Endothelial cell of umbilical vein (primary cell): Measurements from ENCODE around the gene KRTAP17-1. TPM values are rescaled to one million over a fixed set of nuclear protein-coding genes. Genes with fewer than 3 reads are reported as not detected.

Experiments used
- BruUV-seq: library from RNA; stranded (reverse); fragments of 400-500 nt; replicated peaks from 2 replicates; lab custom pipeline; 2021; lab: Mats Ljungman, UMichigan
- CTCF ChIA-PET: fragments of 300-600, 350-600 bp; sonication (Branson Sonifier 250); formaldehyde crosslinking; loops from one replicate; lab custom pipeline; 2021; ENCODE audit warnings: antibody characterized with exemption, inconsistent platforms; lab: Charles Lee
- POLR2A ChIA-PET: fragments of 300-600, 350-600 bp; sonication (Branson Sonifier 250); formaldehyde crosslinking; loops from one replicate; lab custom pipeline; 2021; ENCODE audit warnings: antibody characterized with exemption, inconsistent platforms; lab: Charles Lee
- DNase-seq: peaks from one replicate; pipeline ENCODE4 v3.0.0-alpha.2; 2011; ENCODE audit warnings: low read depth, low spot score
- FAIRE-seq: peaks from 2 replicates; lab custom pipeline; 2011; peaks lifted over from hg19 to GRCh38; lab: Jason Lieb, UNC
- H2AFZ ChIP-seq: 2 replicates; pipeline ENCODE4 v1.6.0; 2012; ENCODE audit warnings: low read depth, low read length, control low read depth, inconsistent platforms
- H3K27ac ChIP-seq: 2 replicates; pipeline ENCODE4 v1.5.1; 2011; ENCODE audit warnings: low read depth, mild to moderate bottlenecking, control low read depth, low read length, moderate library complexity; ENCODE audit not compliant: insufficient read depth
- H3K27me3 ChIP-seq, 2 experiments: 2 replicates each; pipeline versions ENCODE4 v1.6.0 to v1.6.1; 2011; ENCODE audit warnings: low read length in 2 of 2, mixed read lengths in 1 of 2; ENCODE audit not compliant: control insufficient read depth in 2 of 2, insufficient read depth in 2 of 2
- H3K36me3 ChIP-seq, 2 experiments: 2 replicates in 1 of 2; 3 replicates in 1 of 2; pipeline ENCODE4 v1.5.1; 2011; ENCODE audit warnings: low read length in 2 of 2, mild to moderate bottlenecking in 1 of 2, moderate library complexity in 1 of 2; ENCODE audit not compliant: control insufficient read depth in 2 of 2, insufficient read depth in 2 of 2; ENCODE audit errors: extremely low read depth in 1 of 2
- H3K4me1 ChIP-seq: 3 replicates; pipeline ENCODE4 v1.5.1; 2011; ENCODE audit warnings: mild to moderate bottlenecking, low read length; ENCODE audit not compliant: control insufficient read depth, insufficient read depth; ENCODE audit errors: extremely low read depth
- H3K4me2 ChIP-seq: 2 replicates; pipeline ENCODE4 v1.6.1; 2011; ENCODE audit warnings: low read length, control low read depth, mixed read lengths; ENCODE audit not compliant: insufficient read depth
- H3K4me3 ChIP-seq, 3 experiments: fragments of 200-600 bp in 1 of 3; sonication (generic), shearing (Covaris generic) in 1 of 3; replicated peaks in 1 of 3; 2 replicates each; pipeline ENCODE4 v1.5.1; 2011 to 2016; ENCODE audit warnings: control low read depth in 3 of 3, low read length in 3 of 3, mild to moderate bottlenecking in 2 of 3, inconsistent platforms in 1 of 3, low read depth in 1 of 3, moderate library complexity in 1 of 3; ENCODE audit not compliant: insufficient read depth in 1 of 3
- H3K79me2 ChIP-seq: 2 replicates; pipeline ENCODE4 v1.6.0; 2012; ENCODE audit warnings: low read length, inconsistent platforms; ENCODE audit not compliant: control insufficient read depth, insufficient read depth
- H3K9ac ChIP-seq: replicated peaks from 2 replicates; pipeline ENCODE3; 2011; ENCODE audit warnings: low read length, control low read depth; ENCODE audit not compliant: insufficient read depth; ENCODE audit errors: extremely low read depth
- H3K9me1 ChIP-seq: replicated peaks from 3 replicates; pipeline ENCODE4 v1.6.0; 2011; ENCODE audit warnings: mild to moderate bottlenecking, low read length; ENCODE audit not compliant: control insufficient read depth, insufficient read depth; ENCODE audit errors: extremely low read depth
- H3K9me3 ChIP-seq: replicated peaks from 2 replicates; pipeline ENCODE4 v1.5.1; 2012; ENCODE audit warnings: low read length, inconsistent platforms; ENCODE audit not compliant: control insufficient read depth, insufficient read depth
- H4K20me1 ChIP-seq: replicated peaks from 2 replicates; pipeline ENCODE3; 2011; ENCODE audit warnings: mild to moderate bottlenecking, low read length; ENCODE audit not compliant: control insufficient read depth, insufficient read depth; ENCODE audit errors: extremely low read depth
- EZH2 ChIP-seq: IDR thresholded peaks from 2 replicates; pipeline ENCODE4 v1.6.1; 2012; ENCODE audit warnings: borderline replicate concordance, low read depth, mild to moderate bottlenecking, moderate library complexity, low read length, inconsistent platforms; ENCODE audit not compliant: severe bottlenecking
- FOS ChIP-seq: IDR thresholded peaks from 2 replicates; pipeline ENCODE4 v1.6.1; 2011; ENCODE audit warnings: mild to moderate bottlenecking, low read length, moderate library complexity, borderline replicate concordance; ENCODE audit not compliant: insufficient read depth
- GATA2 ChIP-seq: IDR thresholded peaks from 2 replicates; pipeline ENCODE4 v1.7.0; 2011; ENCODE audit warnings: low read depth, mild to moderate bottlenecking, moderate library complexity, mixed read lengths, low read length; ENCODE audit not compliant: insufficient read length, insufficient read depth
- JUN ChIP-seq: IDR thresholded peaks from 2 replicates; pipeline ENCODE4 v1.6.1; 2011; ENCODE audit warnings: borderline replicate concordance, low read depth; ENCODE audit not compliant: insufficient read length, insufficient read depth
- MYC ChIP-seq: IDR thresholded peaks from one replicate; pipeline ENCODE4 v1.6.1; 2011; ENCODE audit warnings: mild to moderate bottlenecking, low read depth, low read length
- POLR2A ChIP-seq: IDR thresholded peaks from 2 replicates; pipeline ENCODE4 v1.6.1; 2012; ENCODE audit warnings: low read depth, mild to moderate bottlenecking, control low read depth, low read length
- POLR2AphosphoS5 ChIP-seq: IDR thresholded peaks from 2 replicates; pipeline ENCODE4 v1.6.1; 2012; ENCODE audit warnings: low read depth, mild to moderate bottlenecking, control low read depth, low read length, moderate library complexity; ENCODE audit not compliant: insufficient read depth
- dilution Hi-C: fragments of 300-500 bp; cut with MboI; formaldehyde crosslinking; loops from one replicate; pipeline ENCODE4 v1.15.0; 2019; ENCODE audit warnings: low sequenced_read_pairs; ENCODE audit not compliant: extremely low pct_ligation_motif_present
- intact Hi-C: fragments of 100-400 bp; cut with micrococcal nuclease; formaldehyde crosslinking; loops from one replicate; pipeline ENCODE4 v1.10.0; 2022
- polyA plus RNA-seq, 4 experiments: library from polyadenylated mRNA; depleted of rRNA in 3 of 4; stranded (reverse) in 3 of 4; unstranded in 1 of 4; fragments of >200 nt; gene quantifications; 2 replicates each; pipeline versions ENCODE4 v1.2.1 to v1.2.3, GENCODE V29; 2011 to 2012; ENCODE audit warnings: missing spikeins in 1 of 4
- total RNA-seq: library from RNA; stranded (reverse); gene quantifications from 2 replicates; pipeline ENCODE4 v1.2.3, GENCODE V29; 2021
- TF ChIP-seq, protein P1 (sequence below): IDR thresholded peaks from 2 replicates; pipeline ENCODE4 v1.6.1; 2011; ENCODE audit not compliant: insufficient read depth, insufficient read length
- TF ChIP-seq, protein P2 (sequence below), 2 donors: IDR thresholded peaks; 1 replicate in 1 of 2; 2 replicates in 1 of 2; pipeline ENCODE4 v1.5.1; 2011; ENCODE audit warnings: low read length in 2 of 2, mild to moderate bottlenecking in 2 of 2, moderate library complexity in 2 of 2, control low read depth in 1 of 2, inconsistent platforms in 1 of 2, low read depth in 1 of 2; ENCODE audit not compliant: insufficient read depth in 1 of 2; ENCODE audit errors: extremely low read depth in 1 of 2

The KRTAP17-1 gene
- total and polyA plus RNA-seq, 2 donors (not counting 3 experiments of a cell fraction or from before 2014, with no cell fraction given): not detected

DNA sequence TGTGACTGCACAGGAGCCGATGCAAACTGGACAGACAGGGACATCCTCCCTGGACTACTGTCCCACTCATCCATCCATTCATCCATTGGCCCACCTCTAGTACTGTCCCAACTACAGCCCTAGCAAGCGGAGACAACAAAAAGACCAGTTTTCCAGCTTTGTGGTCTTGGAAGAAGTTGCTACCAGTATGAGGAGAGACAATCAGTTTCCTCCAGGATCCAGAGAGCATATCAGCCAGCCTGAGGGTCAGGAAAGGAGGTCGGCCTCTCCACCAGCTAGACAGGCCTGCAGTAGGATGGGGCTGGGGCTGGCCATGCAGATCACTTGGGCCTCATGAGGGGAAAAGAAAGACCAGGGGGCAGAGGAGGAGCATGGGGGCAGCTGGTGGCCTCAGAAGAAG lies 18.3 kb upstream of the KRTAP17-1 start:
- H4K20me1 ChIP-seq: no peaks in the 10 kb centered on the region
- no peaks in the 10 kb centered on the region for H3K9me1 ChIP-seq
- ChIA-PET POLR2A (no interaction called here), CTCF (no interaction called here)
- H3K4me1 ChIP-seq: no peaks in the 10 kb centered on the region
- H3K27ac ChIP-seq: no peak overlapping the region
- H2AFZ ChIP-seq: no peak overlapping the region
- intact Hi-C loops: no loop called here
- FAIRE-seq (no peak), DNase-seq (no peak)
- BruUV-seq: no TSS peak
- no peak overlapping the region for H3K9ac ChIP-seq
- H3K9me3 ChIP-seq: no peaks in the 10 kb centered on the region
- dilution Hi-C loops: no loop called here
- no peaks in the 10 kb centered on the region for H3K36me3 ChIP-seq
- H3K79me2 ChIP-seq: no peaks in the 10 kb centered on the region
- H3K4me2 ChIP-seq: no peak overlapping the region
- TF ChIP-seq, protein P1, sequence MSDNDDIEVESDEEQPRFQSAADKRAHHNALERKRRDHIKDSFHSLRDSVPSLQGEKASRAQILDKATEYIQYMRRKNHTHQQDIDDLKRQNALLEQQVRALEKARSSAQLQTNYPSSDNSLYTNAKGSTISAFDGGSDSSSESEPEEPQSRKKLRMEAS: no peak
- TF ChIP-seq JUN: no peak
- TF ChIP-seq, protein P2, sequence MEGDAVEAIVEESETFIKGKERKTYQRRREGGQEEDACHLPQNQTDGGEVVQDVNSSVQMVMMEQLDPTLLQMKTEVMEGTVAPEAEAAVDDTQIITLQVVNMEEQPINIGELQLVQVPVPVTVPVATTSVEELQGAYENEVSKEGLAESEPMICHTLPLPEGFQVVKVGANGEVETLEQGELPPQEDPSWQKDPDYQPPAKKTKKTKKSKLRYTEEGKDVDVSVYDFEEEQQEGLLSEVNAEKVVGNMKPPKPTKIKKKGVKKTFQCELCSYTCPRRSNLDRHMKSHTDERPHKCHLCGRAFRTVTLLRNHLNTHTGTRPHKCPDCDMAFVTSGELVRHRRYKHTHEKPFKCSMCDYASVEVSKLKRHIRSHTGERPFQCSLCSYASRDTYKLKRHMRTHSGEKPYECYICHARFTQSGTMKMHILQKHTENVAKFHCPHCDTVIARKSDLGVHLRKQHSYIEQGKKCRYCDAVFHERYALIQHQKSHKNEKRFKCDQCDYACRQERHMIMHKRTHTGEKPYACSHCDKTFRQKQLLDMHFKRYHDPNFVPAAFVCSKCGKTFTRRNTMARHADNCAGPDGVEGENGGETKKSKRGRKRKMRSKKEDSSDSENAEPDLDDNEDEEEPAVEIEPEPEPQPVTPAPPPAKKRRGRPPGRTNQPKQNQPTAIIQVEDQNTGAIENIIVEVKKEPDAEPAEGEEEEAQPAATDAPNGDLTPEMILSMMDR (IDR thresholded peaks at IDR 0.05; ENCODE audit: extremely low read depth in 1 of 2, insufficient read depth in 1 of 2, low read depth in 1 of 2, low read length in 2 of 2): no peak
- TF ChIP-seq POLR2A: no peak
- TF ChIP-seq GATA2: no peak
- no peak for TF ChIP-seq EZH2
- no peak for TF ChIP-seq MYC
- TF ChIP-seq POLR2AphosphoS5: no peak
- no peak for TF ChIP-seq FOS
- H3K4me3 ChIP-seq: no peak overlapping the region
- no peaks in the 10 kb centered on the region for H3K27me3 ChIP-seq
